NT2/D1 (cell line): ENCODE results near the gene ZIM2.

Experiments used
- YY1 ChIP-seq: IDR thresholded peaks from 2 replicates; pipeline ENCODE4 v1.6.1; 2011; ENCODE audit not compliant: insufficient read length, insufficient read depth
- ZNF274 ChIP-seq: IDR thresholded peaks from 2 replicates; pipeline ENCODE4 v1.6.1; 2011; ENCODE audit warnings: mild to moderate bottlenecking, low read depth, low read length

DNA sequence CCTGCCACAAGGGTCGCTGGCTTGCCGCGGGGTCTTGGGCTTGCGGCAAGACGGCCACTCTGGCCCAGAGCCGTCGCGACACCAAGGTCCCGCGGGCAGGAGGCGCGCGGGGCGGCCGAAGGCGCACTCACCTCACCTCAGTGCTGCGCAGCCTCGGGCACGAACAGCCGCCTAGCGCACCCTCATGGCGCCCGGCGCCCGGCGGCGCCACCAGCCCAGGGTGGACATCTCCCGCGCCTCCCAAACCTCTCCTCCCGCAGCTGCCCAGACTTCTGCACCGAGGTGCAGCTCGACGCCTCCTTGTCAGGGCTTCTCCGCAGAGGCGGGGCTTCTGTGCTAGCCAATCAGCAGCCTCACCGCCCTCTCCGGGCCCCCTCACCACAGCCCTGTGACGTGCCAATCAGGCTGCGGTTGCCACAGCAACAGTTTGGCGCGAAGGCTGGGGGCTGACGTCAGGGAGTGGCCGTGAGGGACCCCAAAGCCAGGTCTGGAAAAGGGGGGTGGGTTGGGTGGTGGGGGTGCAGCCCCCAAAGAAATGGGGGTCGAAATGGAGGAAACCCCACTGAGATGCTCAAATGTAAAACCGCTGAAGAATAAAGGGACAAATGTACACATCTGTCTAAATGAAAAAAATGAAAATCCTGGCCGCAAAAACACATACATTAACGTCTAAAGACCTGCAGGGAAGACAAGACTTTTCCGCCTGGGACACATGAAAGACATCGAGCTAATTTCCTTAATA lies at the start of gene ZIM2, which contains the start of gene PEG3:
- TF ChIP-seq YY1: no peak
- TF ChIP-seq ZNF274: no peak
